ENCODE data around the gene PHLDA1. TPM values are rescaled to one million over a fixed set of nuclear protein-coding genes. Genes with fewer than 3 reads are reported as not detected.

PHLDA1 gene
- total RNA-seq, 1 donor from 2014 or later, result 12.1 TPM

DNA sequence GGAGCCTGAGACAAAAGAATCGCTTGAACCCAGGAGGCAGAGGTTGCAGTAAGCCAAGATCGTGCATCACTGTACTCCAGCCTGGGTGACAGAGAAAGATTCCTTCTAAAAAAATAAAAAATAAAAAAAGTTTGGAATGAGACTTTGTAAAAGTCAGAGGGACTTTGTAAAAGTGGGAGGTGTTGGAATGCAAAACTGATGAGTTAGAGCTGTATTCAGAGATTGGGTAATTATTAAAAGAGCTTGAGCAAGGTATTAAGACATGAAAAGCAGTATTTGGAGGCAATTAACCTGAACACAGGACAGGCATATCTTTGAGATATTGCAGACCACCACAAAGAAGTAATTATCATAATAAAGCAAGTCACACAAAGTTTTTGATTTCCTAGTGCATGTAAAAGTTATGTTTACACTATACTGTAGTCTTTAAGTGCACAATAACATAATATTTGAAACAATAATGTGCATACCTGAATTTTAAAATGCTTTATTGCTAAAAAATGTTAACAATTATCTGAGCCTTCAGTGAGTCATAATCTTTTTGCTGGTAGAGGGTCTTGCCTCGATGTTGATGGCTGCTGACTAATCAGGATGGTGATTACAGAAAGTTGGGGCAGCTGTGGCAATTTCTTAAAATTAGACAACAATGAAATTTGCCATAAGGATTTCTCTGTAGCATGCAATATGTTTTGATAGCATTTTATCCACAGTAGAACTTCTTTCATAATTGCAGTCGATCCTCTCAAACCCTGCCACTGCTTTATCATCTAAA lies 33.1 kb downstream of the PHLDA1 start:
- no peak overlapping the region for H3K4me3 Mint-ChIP-seq (ENCODE audit: unreplicated experiment)
- H3K27me3 Mint-ChIP-seq (ENCODE audit: low read depth), result no peaks in the 10 kb centered on the region
- no peaks in the 10 kb centered on the region for H3K9me3 Mint-ChIP-seq (ENCODE audit: low read depth)
- H3K27ac Mint-ChIP-seq (ENCODE audit: unreplicated experiment), result no peak overlapping the region
- H3K4me1 Mint-ChIP-seq (ENCODE audit: low read depth), result peaks cover 12% of the 10 kb centered on the region
- TF ChIP-seq, protein P1, sequence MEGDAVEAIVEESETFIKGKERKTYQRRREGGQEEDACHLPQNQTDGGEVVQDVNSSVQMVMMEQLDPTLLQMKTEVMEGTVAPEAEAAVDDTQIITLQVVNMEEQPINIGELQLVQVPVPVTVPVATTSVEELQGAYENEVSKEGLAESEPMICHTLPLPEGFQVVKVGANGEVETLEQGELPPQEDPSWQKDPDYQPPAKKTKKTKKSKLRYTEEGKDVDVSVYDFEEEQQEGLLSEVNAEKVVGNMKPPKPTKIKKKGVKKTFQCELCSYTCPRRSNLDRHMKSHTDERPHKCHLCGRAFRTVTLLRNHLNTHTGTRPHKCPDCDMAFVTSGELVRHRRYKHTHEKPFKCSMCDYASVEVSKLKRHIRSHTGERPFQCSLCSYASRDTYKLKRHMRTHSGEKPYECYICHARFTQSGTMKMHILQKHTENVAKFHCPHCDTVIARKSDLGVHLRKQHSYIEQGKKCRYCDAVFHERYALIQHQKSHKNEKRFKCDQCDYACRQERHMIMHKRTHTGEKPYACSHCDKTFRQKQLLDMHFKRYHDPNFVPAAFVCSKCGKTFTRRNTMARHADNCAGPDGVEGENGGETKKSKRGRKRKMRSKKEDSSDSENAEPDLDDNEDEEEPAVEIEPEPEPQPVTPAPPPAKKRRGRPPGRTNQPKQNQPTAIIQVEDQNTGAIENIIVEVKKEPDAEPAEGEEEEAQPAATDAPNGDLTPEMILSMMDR (IDR thresholded peaks at IDR 0.05), result no peak
- DNase-seq (ENCODE audit: low spot score), result no peak
- no peaks in the 10 kb centered on the region for H3K36me3 Mint-ChIP-seq (ENCODE audit: low read depth)

DNA sequence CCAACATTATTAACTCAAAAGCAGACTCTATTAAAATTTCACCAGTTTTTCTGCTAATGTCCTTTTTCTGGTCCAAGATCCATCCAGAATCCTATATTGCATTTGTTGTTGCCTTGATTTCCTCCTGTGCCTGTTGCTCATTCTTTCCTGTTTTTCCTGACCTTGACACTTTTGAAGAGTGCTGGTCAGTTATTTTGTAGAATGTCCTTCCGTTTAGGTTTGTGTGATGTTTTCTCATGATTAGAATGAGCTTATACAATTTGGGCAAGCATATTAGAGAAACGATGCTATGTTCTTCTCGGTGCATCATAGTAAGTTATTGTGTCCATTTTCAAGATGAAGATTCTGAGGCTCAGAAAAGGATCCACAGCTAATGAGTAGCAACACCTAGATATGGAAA lies 33.9 kb downstream of the PHLDA1 start:
- DNase-seq (ENCODE audit: low spot score), result no peak
- Mint-ChIP-seq H3K4me3 (ENCODE audit: unreplicated experiment) (no peak overlapping the region), H3K9me3 (ENCODE audit: low read depth) (no peaks in the 10 kb centered on the region), H3K36me3 (ENCODE audit: low read depth) (no peaks in the 10 kb centered on the region), H3K27ac (ENCODE audit: unreplicated experiment) (no peak overlapping the region), H3K4me1 (ENCODE audit: low read depth) (peaks cover 15% of the 10 kb centered on the region), H3K27me3 (ENCODE audit: low read depth) (no peaks in the 10 kb centered on the region)
- TF ChIP-seq, protein P1 (IDR thresholded peaks at IDR 0.05), result no peak

GRCh38 chr12:75996861-75997447 lies 34.6 kb downstream of the PHLDA1 start:
- Mint-ChIP-seq H3K9me3 (ENCODE audit: low read depth) (no peaks in the 10 kb centered on the region), H3K4me3 (ENCODE audit: unreplicated experiment) (no peak overlapping the region), H3K36me3 (ENCODE audit: low read depth) (no peaks in the 10 kb centered on the region), H3K27ac (ENCODE audit: unreplicated experiment) (no peak overlapping the region), H3K27me3 (ENCODE audit: low read depth) (no peaks in the 10 kb centered on the region), H3K4me1 (ENCODE audit: low read depth) (peaks cover 15% of the 10 kb centered on the region)
- no peak for DNase-seq (ENCODE audit: low spot score)
- TF ChIP-seq, protein P1 (IDR thresholded peaks at IDR 0.05), result no peak

GRCh38 chr12:75995691-75996090 lies 35.9 kb downstream of the PHLDA1 start:
- no peaks in the 10 kb centered on the region for H3K36me3 Mint-ChIP-seq (ENCODE audit: low read depth)
- no peaks in the 10 kb centered on the region for H3K27me3 Mint-ChIP-seq (ENCODE audit: low read depth)
- no peak for DNase-seq (ENCODE audit: low spot score)
- H3K4me1 Mint-ChIP-seq (ENCODE audit: low read depth), result peaks cover 15% of the 10 kb centered on the region
- TF ChIP-seq, protein P1 (IDR thresholded peaks at IDR 0.05), result no peak
- H3K9me3 Mint-ChIP-seq (ENCODE audit: low read depth), result no peaks in the 10 kb centered on the region
- no peak overlapping the region for H3K27ac Mint-ChIP-seq (ENCODE audit: unreplicated experiment)
- no peak overlapping the region for H3K4me3 Mint-ChIP-seq (ENCODE audit: unreplicated experiment)

DNA sequence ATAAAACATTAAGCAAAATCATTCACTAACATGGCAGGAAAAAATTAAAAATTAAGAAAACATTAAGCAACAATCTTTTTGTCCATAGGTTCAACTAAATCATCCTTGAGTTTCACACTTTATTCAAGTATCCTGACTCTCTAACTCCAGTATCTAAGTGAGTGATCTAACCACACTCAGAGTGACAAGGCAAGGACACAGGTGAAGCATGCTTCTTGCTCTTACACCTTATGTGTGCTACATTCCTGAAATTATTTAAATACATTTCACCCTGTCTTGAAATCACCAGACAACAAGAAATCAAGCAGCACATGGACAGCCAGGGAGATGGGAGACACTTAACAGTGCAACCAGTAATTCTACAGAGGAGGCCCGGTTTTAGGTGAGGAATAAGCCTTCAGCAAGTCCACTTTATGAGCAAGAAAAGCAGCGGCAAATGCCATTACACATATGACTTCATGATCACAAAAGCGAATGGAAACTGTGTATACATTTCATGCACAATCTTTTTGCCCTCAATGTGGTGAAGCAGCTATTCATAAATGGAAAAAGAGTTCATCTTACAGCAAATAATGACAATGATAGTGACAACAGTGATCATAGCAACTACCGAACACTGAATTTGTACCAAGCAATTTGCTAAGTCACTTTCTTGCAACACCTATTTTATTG lies 37.4 kb downstream of the PHLDA1 start:
- Mint-ChIP-seq H3K9me3 (ENCODE audit: low read depth) (peaks cover 3% of the 10 kb centered on the region), H3K4me3 (ENCODE audit: unreplicated experiment) (no peak overlapping the region), H3K27ac (ENCODE audit: unreplicated experiment) (no peak overlapping the region), H3K4me1 (ENCODE audit: low read depth) (peaks cover 12% of the 10 kb centered on the region), H3K27me3 (ENCODE audit: low read depth) (no peaks in the 10 kb centered on the region), H3K36me3 (ENCODE audit: low read depth) (peaks cover 2% of the 10 kb centered on the region)
- DNase-seq (ENCODE audit: low spot score), result no peak
- TF ChIP-seq, protein P1 (IDR thresholded peaks at IDR 0.05), result no peak
